Measurements from ENCODE around the gene WASF3.

The WASF3 gene

GRCh38 chr13:26680572-26680971, 123.1 kb downstream of the WASF3 start:
- Mint-ChIP-seq H3K27ac (no peak overlapping the region), H3K27me3 (peaks cover 22% of the 10 kb centered on the region), H3K9me3 (no peaks in the 10 kb centered on the region), H3K4me1 (ENCODE audit: low read depth) (no peaks in the 10 kb centered on the region), H3K4me3 (no peak overlapping the region), H3K36me3 (ENCODE audit: low read depth) (no peaks in the 10 kb centered on the region)
- DNase-seq, result no peak

DNA sequence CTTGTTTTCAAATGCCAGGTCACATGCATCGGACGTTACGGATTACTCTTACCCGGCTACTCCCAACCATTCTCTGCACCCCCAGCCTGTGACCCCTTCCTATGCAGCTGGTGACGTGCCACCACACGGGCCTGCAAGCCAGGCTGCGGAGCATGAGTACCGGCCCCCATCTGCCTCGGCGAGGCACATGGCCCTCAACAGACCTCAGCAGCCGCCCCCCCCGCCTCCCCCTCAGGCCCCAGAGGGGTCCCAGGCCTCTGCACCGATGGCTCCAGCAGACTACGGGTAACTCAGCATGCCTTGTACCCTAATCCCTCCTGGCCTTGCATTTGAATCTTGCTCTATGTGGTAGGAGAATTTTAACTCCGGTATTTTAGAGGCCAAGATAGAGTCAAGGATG, 123.6 kb downstream of the WASF3 start:
- no peak for DNase-seq
- no peaks in the 10 kb centered on the region for H3K36me3 Mint-ChIP-seq (ENCODE audit: low read depth)
- H3K9me3 Mint-ChIP-seq, result no peaks in the 10 kb centered on the region
- H3K4me3 Mint-ChIP-seq, result no peak overlapping the region
- no peak overlapping the region for H3K27ac Mint-ChIP-seq
- peaks cover 22% of the 10 kb centered on the region for H3K27me3 Mint-ChIP-seq
- no peaks in the 10 kb centered on the region for H3K4me1 Mint-ChIP-seq (ENCODE audit: low read depth)

DNA sequence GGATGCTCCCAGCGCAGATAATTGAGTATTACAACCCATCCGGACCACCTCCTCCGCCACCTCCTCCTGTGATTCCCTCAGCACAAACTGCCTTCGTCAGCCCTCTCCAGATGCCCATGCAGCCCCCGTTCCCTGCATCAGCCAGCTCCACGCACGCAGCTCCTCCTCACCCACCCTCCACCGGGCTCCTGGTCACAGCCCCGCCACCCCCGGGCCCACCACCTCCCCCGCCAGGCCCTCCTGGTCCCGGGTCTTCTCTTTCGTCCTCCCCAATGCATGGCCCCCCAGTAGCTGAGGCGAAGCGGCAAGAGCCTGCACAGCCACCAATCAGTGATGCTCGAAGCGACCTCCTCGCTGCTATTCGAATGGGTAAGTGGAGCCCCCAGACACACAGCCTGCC, 125.1 kb downstream of the WASF3 start:
- Mint-ChIP-seq H3K4me1 (ENCODE audit: low read depth) (no peaks in the 10 kb centered on the region), H3K27me3 (peaks cover 22% of the 10 kb centered on the region), H3K4me3 (no peak overlapping the region), H3K36me3 (ENCODE audit: low read depth) (no peaks in the 10 kb centered on the region), H3K27ac (no peak overlapping the region), H3K9me3 (no peaks in the 10 kb centered on the region)
- DNase-seq, result no peak

DNA sequence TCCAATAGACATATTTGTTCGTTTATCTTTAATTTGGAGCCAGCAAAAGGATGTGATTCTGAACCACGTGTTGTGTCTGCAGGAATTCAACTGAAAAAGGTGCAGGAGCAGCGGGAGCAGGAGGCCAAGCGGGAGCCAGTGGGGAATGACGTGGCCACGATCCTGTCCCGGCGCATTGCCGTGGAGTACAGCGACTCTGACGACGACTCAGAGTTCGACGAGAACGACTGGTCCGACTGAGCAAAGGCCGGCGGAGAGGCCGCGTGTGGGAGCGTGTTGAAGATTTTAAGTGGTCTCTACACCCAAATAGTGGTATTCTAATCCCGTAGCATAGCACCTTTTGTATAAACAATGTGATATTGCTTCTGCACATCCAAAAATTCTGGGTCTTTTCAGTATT, 128.1 kb downstream of the WASF3 start:
- H3K4me1 Mint-ChIP-seq (ENCODE audit: low read depth), result no peaks in the 10 kb centered on the region
- H3K27me3 Mint-ChIP-seq, result peaks cover 13% of the 10 kb centered on the region
- peaks cover 4% of the 10 kb centered on the region for H3K9me3 Mint-ChIP-seq
- no peak for DNase-seq
- no peak overlapping the region for H3K27ac Mint-ChIP-seq
- no peaks in the 10 kb centered on the region for H3K36me3 Mint-ChIP-seq (ENCODE audit: low read depth)
- no peak overlapping the region for H3K4me3 Mint-ChIP-seq

GRCh38 chr13:26686285-26686684, 128.8 kb downstream of the WASF3 start:
- no peak overlapping the region for H3K27ac Mint-ChIP-seq
- H3K4me3 Mint-ChIP-seq, result no peak overlapping the region
- DNase-seq, result no peak
- H3K4me1 Mint-ChIP-seq (ENCODE audit: low read depth), result no peaks in the 10 kb centered on the region
- H3K27me3 Mint-ChIP-seq, result peaks cover 12% of the 10 kb centered on the region
- H3K9me3 Mint-ChIP-seq, result peaks cover 10% of the 10 kb centered on the region
- H3K36me3 Mint-ChIP-seq (ENCODE audit: low read depth), result no peaks in the 10 kb centered on the region

- no peak overlapping the region for H3K4me3 Mint-ChIP-seq
- no peak overlapping the region for H3K27ac Mint-ChIP-seq
- H3K36me3 Mint-ChIP-seq (ENCODE audit: low read depth), result no peaks in the 10 kb centered on the region
- H3K27me3 Mint-ChIP-seq, result peaks cover 6% of the 10 kb centered on the region
- no peaks in the 10 kb centered on the region for H3K4me1 Mint-ChIP-seq (ENCODE audit: low read depth)
- no peak for DNase-seq
- H3K9me3 Mint-ChIP-seq, result peaks cover 14% of the 10 kb centered on the region
Measured at GRCh38 chr13:26688286-26688685, 130.8 kb downstream of the WASF3 start.

- DNase-seq, result no peak
- H3K4me1 Mint-ChIP-seq (ENCODE audit: low read depth), result no peaks in the 10 kb centered on the region
- peaks cover 6% of the 10 kb centered on the region for H3K27me3 Mint-ChIP-seq
- H3K27ac Mint-ChIP-seq, result no peak overlapping the region
- peaks cover 14% of the 10 kb centered on the region for H3K9me3 Mint-ChIP-seq
- no peak overlapping the region for H3K4me3 Mint-ChIP-seq
- H3K36me3 Mint-ChIP-seq (ENCODE audit: low read depth), result no peaks in the 10 kb centered on the region
Measured at GRCh38 chr13:26688980-26689379, 131.5 kb downstream of the WASF3 start.

GRCh38 chr13:26693749-26694463, 136.4 kb downstream of the WASF3 start:
- Mint-ChIP-seq H3K4me3 (no peak overlapping the region), H3K27ac (no peak overlapping the region), H3K9me3 (peaks cover 14% of the 10 kb centered on the region), H3K36me3 (ENCODE audit: low read depth) (no peaks in the 10 kb centered on the region), H3K27me3 (peaks cover 14% of the 10 kb centered on the region), H3K4me1 (ENCODE audit: low read depth) (peaks cover 1% of the 10 kb centered on the region)
- no peak for DNase-seq

DNA sequence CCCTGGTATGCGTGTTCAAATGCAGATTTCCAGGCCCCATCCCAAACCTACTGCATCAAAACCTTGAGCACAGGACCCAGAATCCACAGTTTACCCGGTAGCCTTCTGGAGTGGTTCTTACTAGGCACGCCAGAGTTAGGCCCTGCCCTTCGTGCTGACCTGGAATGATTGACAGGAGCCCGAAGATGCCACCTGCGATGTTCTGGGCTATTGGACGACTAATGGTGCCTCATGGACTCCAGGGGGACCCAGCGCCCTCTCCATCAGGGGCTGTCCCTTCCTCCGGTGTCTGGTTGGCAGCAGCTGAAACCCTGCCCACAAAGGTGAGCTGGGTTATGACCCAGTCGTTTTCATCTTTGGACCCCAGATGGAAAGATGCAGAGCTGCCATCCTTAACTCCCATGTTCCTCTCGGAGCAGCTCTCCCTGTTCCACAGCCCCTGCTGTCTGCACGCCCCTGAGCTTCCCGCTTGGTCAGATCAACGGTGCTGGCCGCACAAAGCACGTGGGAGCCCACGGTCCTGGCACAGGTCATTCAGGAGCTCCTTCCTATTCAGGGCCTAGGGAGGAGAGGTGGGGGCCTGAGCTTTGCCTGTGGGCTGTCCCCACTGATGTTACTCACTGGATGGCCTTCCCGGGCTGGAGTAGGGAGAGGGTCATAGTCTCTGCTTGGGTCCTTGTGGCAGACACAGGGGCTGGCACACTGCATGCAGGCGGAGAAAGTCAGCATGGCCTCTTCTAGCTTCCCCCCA, 137.3 kb downstream of the WASF3 start:
- Mint-ChIP-seq H3K9me3 (peaks cover 14% of the 10 kb centered on the region), H3K27ac (no peak overlapping the region), H3K27me3 (peaks cover 18% of the 10 kb centered on the region), H3K4me3 (no peak overlapping the region), H3K36me3 (ENCODE audit: low read depth) (no peaks in the 10 kb centered on the region), H3K4me1 (ENCODE audit: low read depth) (peaks cover 1% of the 10 kb centered on the region)
- DNase-seq, result no peak

DNA sequence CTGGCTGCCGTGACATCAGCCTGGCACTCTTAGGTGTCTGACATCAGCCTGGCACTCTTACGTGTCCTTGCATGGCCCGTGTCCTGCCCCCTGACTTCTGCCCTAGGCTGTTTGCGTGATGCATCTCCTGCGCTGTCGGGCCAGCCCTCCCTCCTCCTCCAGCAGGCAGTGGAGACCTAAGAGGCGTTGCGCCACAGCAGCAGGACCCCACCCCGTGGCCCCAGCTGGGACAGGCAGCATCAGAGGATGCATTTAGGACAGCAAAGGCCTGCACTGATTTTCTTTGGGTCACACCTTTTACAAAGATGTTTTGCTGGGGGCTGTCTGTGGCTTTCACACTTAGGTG, 137.8 kb downstream of the WASF3 start:
- Mint-ChIP-seq H3K9me3 (peaks cover 12% of the 10 kb centered on the region), H3K27ac (no peak overlapping the region), H3K4me1 (ENCODE audit: low read depth) (peaks cover 1% of the 10 kb centered on the region), H3K36me3 (ENCODE audit: low read depth) (no peaks in the 10 kb centered on the region), H3K4me3 (no peak overlapping the region), H3K27me3 (peaks cover 18% of the 10 kb centered on the region)
- DNase-seq, result no peak

DNA sequence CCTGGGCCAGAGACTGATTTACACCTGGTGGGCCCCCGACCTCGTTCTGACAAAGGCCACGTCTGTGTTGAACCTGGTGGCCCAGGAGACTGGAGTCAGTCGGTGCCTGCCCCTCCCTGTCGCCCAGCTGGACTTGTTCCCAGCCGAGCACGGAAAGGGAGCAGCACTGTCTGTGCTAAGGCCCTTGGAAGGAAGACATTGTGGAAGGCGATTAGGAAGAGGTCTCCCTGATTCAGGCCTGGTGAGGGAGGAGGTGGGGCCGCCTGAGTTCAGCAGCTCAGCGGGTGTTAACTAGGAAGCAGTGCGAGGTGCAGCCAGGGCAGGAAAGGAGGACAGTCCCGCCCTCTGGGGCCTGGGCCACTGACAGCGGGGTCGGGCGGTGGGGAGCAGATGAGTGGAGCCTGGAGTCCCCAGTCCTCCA, 138.4 kb downstream of the WASF3 start:
- peaks cover 18% of the 10 kb centered on the region for H3K27me3 Mint-ChIP-seq
- H3K4me3 Mint-ChIP-seq, result no peak overlapping the region
- DNase-seq, result no peak
- H3K4me1 Mint-ChIP-seq (ENCODE audit: low read depth), result peaks cover 1% of the 10 kb centered on the region
- peaks cover 8% of the 10 kb centered on the region for H3K9me3 Mint-ChIP-seq
- H3K27ac Mint-ChIP-seq, result no peak overlapping the region
- no peaks in the 10 kb centered on the region for H3K36me3 Mint-ChIP-seq (ENCODE audit: low read depth)

GRCh38 chr13:26697069-26697955, 139.8 kb downstream of the WASF3 start:
- Mint-ChIP-seq H3K27me3 (peaks cover 18% of the 10 kb centered on the region), H3K4me3 (no peak overlapping the region), H3K27ac (no peak overlapping the region), H3K4me1 (ENCODE audit: low read depth) (peaks cover 1% of the 10 kb centered on the region), H3K9me3 (no peaks in the 10 kb centered on the region), H3K36me3 (ENCODE audit: low read depth) (no peaks in the 10 kb centered on the region)
- no peak for DNase-seq

DNA sequence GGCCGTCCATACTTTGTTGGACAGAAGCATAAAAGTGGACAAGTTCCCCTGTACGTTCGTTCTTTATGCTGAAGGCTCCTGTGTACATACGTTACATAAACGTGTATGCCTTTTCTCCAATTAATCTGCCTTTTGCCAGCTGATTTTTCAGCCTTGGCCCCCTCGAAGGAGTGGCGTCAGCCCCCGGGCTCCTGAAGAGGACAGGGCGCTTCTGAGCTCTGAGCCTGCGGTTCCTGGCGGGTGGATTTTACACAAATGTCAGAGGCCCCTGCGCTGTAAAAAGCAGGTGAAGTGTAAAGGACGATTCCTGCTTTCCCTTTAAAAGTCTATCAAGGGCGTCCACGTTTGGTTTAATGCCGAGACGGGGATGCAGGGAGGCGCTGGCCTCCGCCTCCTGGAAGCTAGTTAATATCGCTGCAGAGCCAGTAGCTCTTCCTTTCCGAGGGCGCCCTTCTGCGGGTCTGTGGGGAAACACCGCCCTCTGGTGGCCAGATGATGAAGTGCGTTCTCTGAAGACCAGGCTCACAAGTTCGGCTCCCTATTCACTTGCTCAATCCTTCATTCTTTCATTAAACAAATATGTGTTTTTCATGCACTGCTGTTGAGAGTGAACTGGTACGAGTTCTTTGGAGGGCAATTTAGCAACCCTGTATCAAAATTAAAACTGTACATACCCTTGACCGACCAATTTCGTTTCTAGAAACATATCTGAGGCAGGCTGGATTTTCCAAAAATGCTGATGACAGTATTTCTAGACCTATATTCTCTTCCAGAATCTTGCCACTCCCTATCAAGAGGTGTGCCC, 141.1 kb downstream of the WASF3 start:
- Mint-ChIP-seq H3K9me3 (no peaks in the 10 kb centered on the region), H3K4me3 (no peak overlapping the region), H3K36me3 (ENCODE audit: low read depth) (no peaks in the 10 kb centered on the region), H3K27ac (no peak overlapping the region), H3K27me3 (peaks cover 18% of the 10 kb centered on the region), H3K4me1 (ENCODE audit: low read depth) (peaks cover 1% of the 10 kb centered on the region)
- peak; percentile 91 for DNase-seq

- H3K9me3 Mint-ChIP-seq, result no peaks in the 10 kb centered on the region
- H3K27me3 Mint-ChIP-seq, result peaks cover 16% of the 10 kb centered on the region
- no peak overlapping the region for H3K27ac Mint-ChIP-seq
- no peak for DNase-seq
- H3K4me3 Mint-ChIP-seq, result no peak overlapping the region
- H3K36me3 Mint-ChIP-seq (ENCODE audit: low read depth), result no peaks in the 10 kb centered on the region
- H3K4me1 Mint-ChIP-seq (ENCODE audit: low read depth), result peaks cover 1% of the 10 kb centered on the region
Measured at GRCh38 chr13:26699197-26699490, 141.7 kb downstream of the WASF3 start.

All from activated T-cell treated with anti-CD3 and anti-CD28 coated beads, Interleukin-2, amount 50 U/mL, for 24 hours (primary cell).